GM12875 (cell line): Measurements from ENCODE around the gene GATC.

Source experiments
- H3K4me3 ChIP-seq: one replicate; pipeline ENCODE4 v1.5.1; 2011; ENCODE audit warnings: low read depth, low read length, control low read depth
- TF ChIP-seq, protein P1 (sequence below): IDR thresholded peaks from 2 replicates; pipeline ENCODE4 v1.5.1; 2011; ENCODE audit warnings: low read depth, mild to moderate bottlenecking, control low read depth, inconsistent platforms, low read length, moderate library complexity, borderline replicate concordance; ENCODE audit not compliant: insufficient read depth

GATC gene

DNA sequence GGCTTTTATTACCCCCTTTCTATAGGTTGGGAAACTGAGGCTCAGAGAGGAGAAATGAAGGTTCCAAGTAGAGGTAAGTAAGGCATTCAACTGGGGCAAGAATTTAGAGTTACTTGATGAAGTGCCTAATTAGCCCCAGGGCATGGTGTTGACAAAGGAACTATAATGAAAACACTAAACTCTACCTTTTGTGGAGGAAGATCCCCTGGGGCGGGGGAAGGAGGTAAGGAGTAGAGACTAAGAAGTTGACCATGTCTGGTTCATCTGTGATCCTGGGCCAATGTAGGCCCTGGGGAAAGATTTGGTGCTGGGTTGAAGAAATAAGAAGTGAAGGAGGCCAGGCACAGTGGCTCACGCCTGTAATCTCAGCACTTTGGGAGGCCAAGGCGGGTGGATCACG is 24.5 kb upstream of the GATC start:
- H3K4me3 ChIP-seq: no peak overlapping the region
- TF ChIP-seq, protein P1, sequence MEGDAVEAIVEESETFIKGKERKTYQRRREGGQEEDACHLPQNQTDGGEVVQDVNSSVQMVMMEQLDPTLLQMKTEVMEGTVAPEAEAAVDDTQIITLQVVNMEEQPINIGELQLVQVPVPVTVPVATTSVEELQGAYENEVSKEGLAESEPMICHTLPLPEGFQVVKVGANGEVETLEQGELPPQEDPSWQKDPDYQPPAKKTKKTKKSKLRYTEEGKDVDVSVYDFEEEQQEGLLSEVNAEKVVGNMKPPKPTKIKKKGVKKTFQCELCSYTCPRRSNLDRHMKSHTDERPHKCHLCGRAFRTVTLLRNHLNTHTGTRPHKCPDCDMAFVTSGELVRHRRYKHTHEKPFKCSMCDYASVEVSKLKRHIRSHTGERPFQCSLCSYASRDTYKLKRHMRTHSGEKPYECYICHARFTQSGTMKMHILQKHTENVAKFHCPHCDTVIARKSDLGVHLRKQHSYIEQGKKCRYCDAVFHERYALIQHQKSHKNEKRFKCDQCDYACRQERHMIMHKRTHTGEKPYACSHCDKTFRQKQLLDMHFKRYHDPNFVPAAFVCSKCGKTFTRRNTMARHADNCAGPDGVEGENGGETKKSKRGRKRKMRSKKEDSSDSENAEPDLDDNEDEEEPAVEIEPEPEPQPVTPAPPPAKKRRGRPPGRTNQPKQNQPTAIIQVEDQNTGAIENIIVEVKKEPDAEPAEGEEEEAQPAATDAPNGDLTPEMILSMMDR: no peak

DNA sequence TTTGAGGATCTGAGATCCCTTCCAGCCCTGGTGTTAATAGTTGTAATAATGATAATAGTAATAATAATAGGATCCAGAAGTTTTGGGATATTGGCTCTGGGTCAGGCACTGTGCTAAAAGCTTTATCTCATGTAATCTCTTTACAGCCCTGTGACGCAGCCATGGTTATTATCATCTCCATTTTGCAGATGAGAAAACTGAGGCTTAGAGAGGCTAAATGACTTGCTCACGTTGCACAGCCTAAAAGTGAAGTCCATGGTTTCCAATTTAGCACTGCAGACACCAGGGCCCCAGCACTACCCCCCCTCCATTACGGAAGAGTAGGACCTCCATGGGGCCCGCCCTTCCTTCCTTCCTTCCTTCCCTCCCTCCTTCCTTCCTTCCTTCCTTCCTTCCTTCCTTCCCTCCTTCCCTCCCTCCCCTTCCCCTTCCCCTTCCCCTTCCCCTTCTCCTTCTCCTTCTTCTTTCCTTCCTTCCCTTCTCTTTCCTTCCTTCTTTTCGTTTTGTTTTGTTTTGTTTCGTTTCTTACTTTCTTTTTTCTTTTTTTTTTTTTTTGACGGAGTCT is 23.3 kb upstream of the GATC start:
- no peak overlapping the region for H3K4me3 ChIP-seq
- TF ChIP-seq, protein P1: no peak

DNA sequence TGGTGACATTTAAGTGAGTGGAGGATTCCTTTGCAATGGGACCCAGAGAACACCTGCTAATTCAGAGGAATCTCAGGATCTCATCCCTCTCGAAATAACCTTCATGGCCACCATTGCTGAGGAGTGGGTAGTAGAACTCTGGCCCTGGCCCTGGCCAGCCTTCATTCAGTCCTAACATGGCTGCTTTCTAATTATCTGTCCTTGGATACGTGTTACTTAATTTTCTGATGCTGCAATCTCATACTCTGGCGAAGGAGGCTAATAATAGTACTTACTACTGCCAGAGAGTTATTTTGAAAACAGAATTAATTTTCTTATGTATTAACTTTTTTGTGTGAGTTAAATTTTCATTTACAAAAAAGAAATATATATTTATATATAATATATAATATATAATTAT is 20.4 kb upstream of the GATC start:
- H3K4me3 ChIP-seq: no peak overlapping the region
- TF ChIP-seq, protein P1: no peak

DNA sequence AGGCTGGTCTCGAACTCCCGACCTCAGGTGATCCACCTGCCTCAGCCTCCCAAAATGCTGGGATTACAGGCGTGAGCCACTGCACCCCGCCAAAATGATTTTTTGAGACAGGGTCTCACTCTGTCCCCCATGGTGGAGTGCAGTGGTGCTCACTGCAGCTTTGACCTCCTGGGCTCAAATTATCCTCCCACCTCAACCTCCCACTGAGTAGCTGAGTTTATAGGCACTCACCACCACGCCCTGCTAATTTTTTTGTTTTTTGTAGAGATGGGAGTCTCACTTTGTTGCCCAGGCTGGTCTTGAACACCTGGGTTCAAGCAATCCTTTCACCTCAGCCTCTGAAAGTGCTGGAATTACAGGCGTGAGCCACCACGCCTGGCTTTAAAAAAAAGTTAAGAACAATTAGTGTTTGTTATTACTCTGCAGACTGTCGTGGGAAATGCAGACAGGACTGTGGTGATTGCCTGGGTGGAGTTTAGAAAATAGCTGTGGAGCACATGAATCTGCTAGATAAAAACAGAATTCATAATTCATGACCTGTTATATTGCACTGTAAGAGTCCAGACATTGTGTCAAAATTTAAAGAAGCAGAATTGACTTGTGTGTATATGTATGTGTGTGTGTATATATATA is 17.5 kb upstream of the GATC start:
- TF ChIP-seq, protein P1: no peak
- no peak overlapping the region for H3K4me3 ChIP-seq

DNA sequence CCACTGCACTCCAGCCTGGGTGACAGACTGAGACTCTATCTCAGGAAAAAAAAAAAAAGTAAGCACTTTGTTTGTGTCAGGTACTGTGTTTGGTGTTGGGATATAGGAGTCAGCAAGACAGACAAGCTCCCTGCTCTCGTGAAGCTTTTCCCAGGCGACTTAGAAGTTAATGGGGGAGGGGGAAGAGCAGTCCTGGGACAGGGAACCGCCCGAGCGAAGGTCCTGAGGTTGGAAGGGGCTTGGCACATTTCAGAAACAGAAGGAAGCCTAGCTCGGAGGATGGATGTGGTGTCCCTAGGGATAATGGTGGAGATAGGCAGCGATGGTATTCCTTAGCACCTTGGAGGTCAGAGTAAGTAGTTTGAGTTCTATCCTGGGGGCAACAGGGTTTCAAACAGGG is 16.9 kb upstream of the GATC start:
- no peak overlapping the region for H3K4me3 ChIP-seq
- TF ChIP-seq, protein P1: no peak

DNA sequence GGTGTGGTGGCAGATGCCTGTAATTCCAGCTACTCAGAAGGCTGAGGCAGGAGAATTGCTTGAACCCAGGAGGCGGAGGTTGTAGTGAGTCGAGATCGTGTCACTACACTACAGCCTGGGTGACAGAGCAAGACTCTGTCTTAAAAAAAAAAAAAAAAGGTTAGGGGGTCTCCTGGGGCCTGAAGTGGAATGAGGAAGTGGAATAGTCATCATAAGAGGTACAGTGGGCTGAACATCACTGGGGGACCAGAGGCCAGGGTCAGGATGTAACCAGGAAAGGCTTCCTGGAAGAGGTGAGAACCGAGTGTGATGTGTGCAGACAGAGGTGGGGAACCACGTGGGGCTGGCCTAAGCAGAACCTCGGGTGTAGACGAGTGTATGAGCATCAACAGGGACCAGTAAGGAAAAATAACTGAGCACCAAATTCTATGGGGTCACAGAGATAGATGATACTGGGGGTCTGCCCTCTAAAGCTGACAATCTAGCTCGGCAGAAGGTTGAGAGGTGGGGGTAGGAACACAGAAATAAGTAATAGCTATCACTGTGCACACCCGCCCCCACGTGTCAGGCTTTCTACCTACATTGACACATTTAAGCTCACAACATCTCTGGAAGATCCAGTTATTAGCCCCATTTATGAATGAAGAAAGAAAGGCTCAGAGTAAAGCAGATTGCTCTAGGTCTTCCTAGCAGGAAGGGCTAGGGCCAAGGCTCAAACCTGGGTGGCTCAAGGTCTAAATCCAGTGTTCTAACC is 13.3 kb upstream of the GATC start:
- TF ChIP-seq, protein P1: no peak
- no peak overlapping the region for H3K4me3 ChIP-seq
